ENCODE data around the gene ZNF217.
"Not testable (repeated sequence)": the region's sequence is repeated elsewhere in the genome, so short reads cannot be mapped to it uniquely, and the experiment has no call there.

Gene ZNF217

DNA sequence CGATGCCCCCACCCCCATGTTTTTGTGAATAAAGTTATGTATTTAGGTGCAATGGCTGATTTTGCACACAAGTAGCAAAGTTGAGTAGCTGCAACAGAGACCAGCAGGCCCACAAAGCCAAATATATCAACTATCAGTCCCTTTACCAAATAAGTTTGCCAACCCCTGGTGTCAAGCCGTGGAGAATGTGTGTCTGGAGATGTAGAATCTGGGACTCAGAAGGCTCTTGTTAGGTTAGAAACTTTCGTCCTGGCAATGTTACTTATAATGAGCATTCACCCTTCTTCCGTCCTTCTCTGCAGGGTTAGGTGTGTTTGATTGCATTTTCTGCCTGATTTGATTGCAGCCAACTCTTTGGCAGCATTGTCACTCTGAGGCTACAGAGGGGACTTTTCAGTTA lies 57.8 kb downstream of the ZNF217 start:
- no peaks in the 10 kb centered on the region for H3K36me3 ChIP-seq (ENCODE audit: insufficient read depth, low read length)
- H2AFZ ChIP-seq (ENCODE audit: low read length) = no peak overlapping the region
- no peak overlapping the region for H3K9ac ChIP-seq (ENCODE audit: low read depth, low read length, poor library complexity, severe bottlenecking)
- no peaks in the 10 kb centered on the region for H4K20me1 ChIP-seq (ENCODE audit: insufficient read depth, low read length, poor library complexity, severe bottlenecking)
- H3K4me1 ChIP-seq (ENCODE audit: insufficient read depth, low read length, poor library complexity, severe bottlenecking) = no peaks in the 10 kb centered on the region
- TF ChIP-seq, protein P1, sequence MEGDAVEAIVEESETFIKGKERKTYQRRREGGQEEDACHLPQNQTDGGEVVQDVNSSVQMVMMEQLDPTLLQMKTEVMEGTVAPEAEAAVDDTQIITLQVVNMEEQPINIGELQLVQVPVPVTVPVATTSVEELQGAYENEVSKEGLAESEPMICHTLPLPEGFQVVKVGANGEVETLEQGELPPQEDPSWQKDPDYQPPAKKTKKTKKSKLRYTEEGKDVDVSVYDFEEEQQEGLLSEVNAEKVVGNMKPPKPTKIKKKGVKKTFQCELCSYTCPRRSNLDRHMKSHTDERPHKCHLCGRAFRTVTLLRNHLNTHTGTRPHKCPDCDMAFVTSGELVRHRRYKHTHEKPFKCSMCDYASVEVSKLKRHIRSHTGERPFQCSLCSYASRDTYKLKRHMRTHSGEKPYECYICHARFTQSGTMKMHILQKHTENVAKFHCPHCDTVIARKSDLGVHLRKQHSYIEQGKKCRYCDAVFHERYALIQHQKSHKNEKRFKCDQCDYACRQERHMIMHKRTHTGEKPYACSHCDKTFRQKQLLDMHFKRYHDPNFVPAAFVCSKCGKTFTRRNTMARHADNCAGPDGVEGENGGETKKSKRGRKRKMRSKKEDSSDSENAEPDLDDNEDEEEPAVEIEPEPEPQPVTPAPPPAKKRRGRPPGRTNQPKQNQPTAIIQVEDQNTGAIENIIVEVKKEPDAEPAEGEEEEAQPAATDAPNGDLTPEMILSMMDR (conservative IDR thresholded peaks at IDR 0.05; ENCODE audit: low read length) = no peak
- TF ChIP-seq EZH2phosphoT487 (IDR thresholded peaks at IDR 0.05; ENCODE audit: borderline replicate concordance) = no peak
- no peaks in the 10 kb centered on the region for H3F3A ChIP-seq (ENCODE audit: low read depth)
- no peak overlapping the region for H3K4me2 ChIP-seq (ENCODE audit: low read depth, low read length, poor library complexity, severe bottlenecking)
- H3K79me2 ChIP-seq (ENCODE audit: insufficient read depth, low read length) = no peaks in the 10 kb centered on the region
- H3K4me3 ChIP-seq (ENCODE audit: low read length, poor library complexity, severe bottlenecking) = no peak overlapping the region
- H3K9me2 ChIP-seq (replicated peaks; ENCODE audit: low read depth, low read length) = no peaks in the 10 kb centered on the region
- H3K27me3 ChIP-seq (ENCODE audit: insufficient read depth, low read length, poor library complexity, severe bottlenecking) = no peaks in the 10 kb centered on the region
- no peaks in the 10 kb centered on the region for H3K9me3 ChIP-seq (ENCODE audit: insufficient read depth, low read depth, low read length)

DNA sequence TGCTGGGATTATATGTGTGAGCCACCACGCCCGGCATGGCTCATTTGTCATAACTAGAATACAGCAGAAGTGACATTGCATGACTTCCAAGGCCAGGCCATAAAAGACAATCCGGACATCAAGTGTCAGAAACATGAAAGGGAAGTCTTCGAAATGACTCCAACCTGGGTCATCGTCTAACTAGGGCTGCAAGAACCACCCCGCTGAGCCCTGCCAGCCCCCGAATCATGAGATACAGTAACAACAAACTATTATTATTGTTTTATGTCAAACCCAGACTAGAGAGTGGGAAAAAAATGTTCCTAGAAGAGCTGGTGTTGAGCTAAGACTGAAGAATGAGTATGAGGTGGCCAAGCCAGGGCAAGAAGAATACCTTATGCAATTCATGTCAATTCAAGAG lies 59.6 kb downstream of the ZNF217 start:
- H4K20me1 ChIP-seq (ENCODE audit: insufficient read depth, low read length, poor library complexity, severe bottlenecking) = no peaks in the 10 kb centered on the region
- H3K4me2 ChIP-seq (ENCODE audit: low read depth, low read length, poor library complexity, severe bottlenecking) = no peak overlapping the region
- no peaks in the 10 kb centered on the region for H3F3A ChIP-seq (ENCODE audit: low read depth)
- no peak overlapping the region for H2AFZ ChIP-seq (ENCODE audit: low read length)
- no peaks in the 10 kb centered on the region for H3K4me1 ChIP-seq (ENCODE audit: insufficient read depth, low read length, poor library complexity, severe bottlenecking)
- TF ChIP-seq EZH2phosphoT487 (IDR thresholded peaks at IDR 0.05; ENCODE audit: borderline replicate concordance) = no peak
- TF ChIP-seq, protein P1 (conservative IDR thresholded peaks at IDR 0.05; ENCODE audit: low read length) = no peak
- no peaks in the 10 kb centered on the region for H3K36me3 ChIP-seq (ENCODE audit: insufficient read depth, low read length)
- H3K4me3 ChIP-seq (ENCODE audit: low read length, poor library complexity, severe bottlenecking) = no peak overlapping the region
- no peaks in the 10 kb centered on the region for H3K9me2 ChIP-seq (replicated peaks; ENCODE audit: low read depth, low read length)
- H3K9ac ChIP-seq (ENCODE audit: low read depth, low read length, poor library complexity, severe bottlenecking) = no peak overlapping the region
- no peaks in the 10 kb centered on the region for H3K9me3 ChIP-seq (ENCODE audit: insufficient read depth, low read depth, low read length)
- no peaks in the 10 kb centered on the region for H3K79me2 ChIP-seq (ENCODE audit: insufficient read depth, low read length)
- no peaks in the 10 kb centered on the region for H3K27me3 ChIP-seq (ENCODE audit: insufficient read depth, low read length, poor library complexity, severe bottlenecking)

DNA sequence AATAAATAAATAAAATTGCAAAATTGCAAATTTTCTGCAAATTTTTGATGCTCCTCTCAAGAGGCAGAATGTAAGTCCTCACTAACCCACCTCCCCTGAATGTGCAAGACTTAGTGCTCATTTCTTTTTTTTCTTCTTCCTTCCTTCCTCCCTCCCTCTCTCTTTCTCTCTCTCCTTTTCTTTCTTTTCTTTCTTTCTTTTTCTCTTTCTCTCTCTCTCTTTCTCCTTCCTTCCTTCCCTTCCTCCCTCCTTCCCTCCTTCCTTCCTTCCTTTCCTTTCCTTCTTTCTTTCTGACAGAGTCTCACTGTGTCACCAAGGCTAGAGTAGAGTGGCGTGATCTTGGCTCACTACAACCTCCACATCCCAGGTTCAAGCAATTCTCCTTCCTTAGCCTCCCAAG lies 60.1 kb downstream of the ZNF217 start:
- no peaks in the 10 kb centered on the region for H3K27me3 ChIP-seq (ENCODE audit: insufficient read depth, low read length, poor library complexity, severe bottlenecking)
- no peaks in the 10 kb centered on the region for H3F3A ChIP-seq (ENCODE audit: low read depth)
- no peaks in the 10 kb centered on the region for H4K20me1 ChIP-seq (ENCODE audit: insufficient read depth, low read length, poor library complexity, severe bottlenecking)
- no peaks in the 10 kb centered on the region for H3K79me2 ChIP-seq (ENCODE audit: insufficient read depth, low read length)
- H3K4me2 ChIP-seq (ENCODE audit: low read depth, low read length, poor library complexity, severe bottlenecking) = no peak overlapping the region
- TF ChIP-seq, protein P1 (conservative IDR thresholded peaks at IDR 0.05; ENCODE audit: low read length) = no peak
- TF ChIP-seq EZH2phosphoT487 (IDR thresholded peaks at IDR 0.05; ENCODE audit: borderline replicate concordance) = no peak
- no peaks in the 10 kb centered on the region for H3K4me1 ChIP-seq (ENCODE audit: insufficient read depth, low read length, poor library complexity, severe bottlenecking)
- no peaks in the 10 kb centered on the region for H3K9me3 ChIP-seq (ENCODE audit: insufficient read depth, low read depth, low read length)
- no peaks in the 10 kb centered on the region for H3K36me3 ChIP-seq (ENCODE audit: insufficient read depth, low read length)
- H3K9me2 ChIP-seq (replicated peaks; ENCODE audit: low read depth, low read length) = no peaks in the 10 kb centered on the region
- no peak overlapping the region for H3K4me3 ChIP-seq (ENCODE audit: low read length, poor library complexity, severe bottlenecking)
- no peak overlapping the region for H2AFZ ChIP-seq (ENCODE audit: low read length)
- H3K9ac ChIP-seq (ENCODE audit: low read depth, low read length, poor library complexity, severe bottlenecking) = no peak overlapping the region

DNA sequence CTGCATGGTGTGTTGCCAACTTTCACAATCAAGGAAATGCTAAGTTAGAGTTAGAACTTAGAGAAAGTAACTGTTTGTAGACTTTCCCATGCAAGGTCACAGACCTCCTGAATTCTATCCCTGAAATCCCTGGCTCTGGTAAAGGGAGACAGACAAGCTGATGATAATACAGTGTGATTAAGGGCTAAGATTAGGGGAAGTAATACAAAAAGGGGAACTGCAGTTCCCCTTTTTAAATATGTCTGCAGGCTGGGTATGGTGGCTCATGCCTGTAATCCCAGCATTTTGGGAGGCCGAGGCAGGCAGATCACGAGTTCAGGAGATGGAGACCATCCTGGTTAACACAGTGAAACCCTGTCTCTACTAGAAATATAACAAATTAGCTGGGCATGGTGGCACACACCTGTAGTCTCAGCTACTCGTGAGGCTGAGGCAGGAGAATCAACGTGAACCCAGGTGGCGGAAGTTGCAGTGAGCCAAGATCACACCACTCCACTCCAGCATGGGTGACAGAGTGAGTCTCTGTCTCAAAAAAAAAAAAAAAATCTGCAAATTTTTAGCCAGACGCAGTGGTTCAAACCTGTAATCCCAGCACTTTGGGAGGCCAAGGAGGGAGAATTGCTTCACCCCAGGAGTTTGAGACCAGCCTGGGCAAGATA lies 60.9 kb downstream of the ZNF217 start:
- H3K36me3 ChIP-seq (ENCODE audit: insufficient read depth, low read length); H3K9me3 ChIP-seq (ENCODE audit: insufficient read depth, low read depth, low read length); H3K4me2 ChIP-seq (ENCODE audit: low read depth, low read length, poor library complexity, severe bottlenecking); H3K27me3 ChIP-seq (ENCODE audit: insufficient read depth, low read length, poor library complexity, severe bottlenecking); H3K4me1 ChIP-seq (ENCODE audit: insufficient read depth, low read length, poor library complexity, severe bottlenecking); H4K20me1 ChIP-seq (ENCODE audit: insufficient read depth, low read length, poor library complexity, severe bottlenecking); H3K9ac ChIP-seq (ENCODE audit: low read depth, low read length, poor library complexity, severe bottlenecking); H2AFZ ChIP-seq (ENCODE audit: low read length); H3K9me2 ChIP-seq (replicated peaks; ENCODE audit: low read depth, low read length); H3K4me3 ChIP-seq (ENCODE audit: low read length, poor library complexity, severe bottlenecking); H3K79me2 ChIP-seq (ENCODE audit: insufficient read depth, low read length); H3F3A ChIP-seq (ENCODE audit: low read depth): not testable (repeated sequence)

All from Loucy (cell line).